ENCODE data around the gene NUMBL. TPM values are rescaled to one million over a fixed set of nuclear protein-coding genes. Genes with fewer than 3 reads are reported as not detected.
"Not testable (repeated sequence)": the region's sequence is repeated elsewhere in the genome, so short reads cannot be mapped to it uniquely, and the experiment has no call there.

NUMBL gene
- polyA plus RNA-seq, 2 of the 4 experiments (the other 2 are of a cell fraction), result 21.1 to 28.7 TPM

DNA sequence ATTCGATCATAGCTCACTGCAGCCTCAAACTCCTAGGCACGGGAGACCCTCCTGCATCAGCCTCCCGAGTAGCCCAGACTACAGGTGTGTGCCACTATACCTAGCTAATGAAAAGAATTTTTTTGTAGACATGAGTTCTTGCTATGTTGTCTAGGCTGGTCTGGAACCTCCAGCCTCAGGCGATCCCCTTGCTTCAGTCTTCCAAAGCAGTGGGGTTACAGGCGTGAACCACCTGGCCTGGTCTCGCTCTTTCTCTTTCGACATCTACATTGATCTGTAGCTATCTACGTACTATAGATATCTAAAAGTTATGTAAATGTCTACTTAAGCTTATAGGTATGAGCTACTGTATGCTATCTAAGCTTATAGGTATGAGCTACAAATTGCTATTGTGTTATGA lies 32.4 kb downstream of the NUMBL start (continued):
- TF ChIP-seq EP300 (IDR thresholded peaks at IDR 0.05) (no peak), MAZ (IDR thresholded peaks at IDR 0.05; ENCODE audit: borderline replicate concordance, low read depth, low read length) (no peak), EHMT2 (IDR thresholded peaks at IDR 0.05; ENCODE audit: low read depth) (no peak), CTCF (IDR thresholded peaks at IDR 0.05) (no peak), TP53 (CRISPR knock-in tag; IDR thresholded peaks at IDR 0.05) (no peak), ZNF302 (CRISPR knock-in tag; IDR thresholded peaks at IDR 0.05) (no peak)

DNA sequence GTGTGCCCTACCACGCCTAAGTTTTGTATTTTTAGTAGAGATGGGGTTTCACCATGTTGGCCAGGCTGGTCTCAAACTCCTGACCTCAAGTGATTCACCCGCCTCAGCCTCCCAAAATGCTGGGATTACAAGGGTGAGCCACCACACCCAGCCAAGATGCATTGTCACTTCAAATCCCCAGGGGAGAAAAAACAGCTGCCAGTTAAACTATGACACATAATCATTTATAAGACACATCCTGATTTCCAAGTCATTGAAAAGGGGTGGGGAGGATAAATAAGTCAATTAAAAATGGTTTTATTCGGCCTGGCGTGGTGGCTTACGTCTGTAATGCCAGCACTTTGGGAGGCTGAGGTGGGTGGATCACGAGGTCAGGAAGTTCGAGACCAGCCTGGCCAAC lies 34.8 kb downstream of the NUMBL start:
- H3K4me1 ChIP-seq; FAIRE-seq; POLR2A ChIA-PET; H3K4me2 ChIP-seq; H3K27ac ChIP-seq; DNase-seq (ENCODE audit: low read depth in 1 of 2, low spot score in 1 of 2); H3K4me3 ChIP-seq; ATAC-seq; H3K9me3 ChIP-seq; TF ChIP-seq FOSL2 (IDR thresholded peaks at IDR 0.05): not testable (repeated sequence)
- 80% methylated on average over 7 of the region's 7 CpGs for WGBS (ENCODE audit: missing lambda C conversion rate)
- 0 out of 2 replicates have a peak, but pooled peaks have one; percentile 11 for TF ChIP-seq FOSL2 (CRISPR knock-in tag; IDR thresholded peaks at IDR 0.05)
- CTCF ChIA-PET, result interaction anchor here (0.7 to 16.6 kb wide), 11 partner anchors 7 to 569 kb away, joined by 3 to 174 read pairs (median 4); no protein-coding TSS in a partner anchor

- H3K27ac ChIP-seq; H3K4me1 ChIP-seq; FAIRE-seq; H3K4me3 ChIP-seq; H3K4me2 ChIP-seq; DNase-seq (ENCODE audit: low read depth in 1 of 2, low spot score in 1 of 2); H3K9me3 ChIP-seq; ATAC-seq; POLR2A ChIA-PET: not testable (repeated sequence)
- 88% methylated on average over 11 of the region's 11 CpGs for WGBS (ENCODE audit: missing lambda C conversion rate)
- CTCF ChIA-PET, result interaction anchor here (0.9 to 16.6 kb wide), 3 partner anchors 11 to 50 kb away, joined by 3 to 174 read pairs (median 89); no protein-coding TSS in a partner anchor
Measured at GRCh38 chr19:40652303-40652702, 38.1 kb downstream of the NUMBL start.

- FAIRE-seq (no peak), ATAC-seq (no peak), DNase-seq (ENCODE audit: low read depth in 1 of 2, low spot score in 1 of 2) (no peak)
- TF ChIP-seq REST (IDR thresholded peaks at IDR 0.05) (no peak), RAD21 (conservative IDR thresholded peaks at IDR 0.05 in 1 of 2, IDR thresholded peaks at IDR 0.05 in 1 of 2) (no peak), HDAC2 (IDR thresholded peaks at IDR 0.05) (no peak), CHD2 (IDR thresholded peaks at IDR 0.05; ENCODE audit: low read length, partially characterized antibody) (no peak)
- H3K27ac ChIP-seq, result no peak overlapping the region
- H3K9me3 ChIP-seq, result no peaks in the 10 kb centered on the region
- H3K4me1 ChIP-seq, result peaks cover 11% of the 10 kb centered on the region
- WGBS (ENCODE audit: missing lambda C conversion rate), result 90% methylated on average over 8 of the region's 8 CpGs
- H3K4me3 ChIP-seq, result no peak overlapping the region
- ChIA-PET POLR2A (no interaction called here), CTCF (interaction anchor here (0.6 to 16.6 kb wide), 9 partner anchors 9 to 493 kb away, joined by 3 to 174 read pairs (median 4); no protein-coding TSS in a partner anchor)
- H3K4me2 ChIP-seq, result no peak overlapping the region
Measured at GRCh38 chr19:40650749-40651305, 39.6 kb downstream of the NUMBL start.

Data from A549 (cell line).